GM12874 (cell line): ENCODE results near the gene KRTAP9-1.

ENCODE experiments used
- TF ChIP-seq, protein P1 (sequence below): IDR thresholded peaks from 2 replicates; pipeline ENCODE4 v1.5.1; 2011; ENCODE audit warnings: low read depth, mild to moderate bottlenecking, control low read depth, low read length, moderate library complexity; ENCODE audit not compliant: insufficient read depth

KRTAP9-1 gene

DNA sequence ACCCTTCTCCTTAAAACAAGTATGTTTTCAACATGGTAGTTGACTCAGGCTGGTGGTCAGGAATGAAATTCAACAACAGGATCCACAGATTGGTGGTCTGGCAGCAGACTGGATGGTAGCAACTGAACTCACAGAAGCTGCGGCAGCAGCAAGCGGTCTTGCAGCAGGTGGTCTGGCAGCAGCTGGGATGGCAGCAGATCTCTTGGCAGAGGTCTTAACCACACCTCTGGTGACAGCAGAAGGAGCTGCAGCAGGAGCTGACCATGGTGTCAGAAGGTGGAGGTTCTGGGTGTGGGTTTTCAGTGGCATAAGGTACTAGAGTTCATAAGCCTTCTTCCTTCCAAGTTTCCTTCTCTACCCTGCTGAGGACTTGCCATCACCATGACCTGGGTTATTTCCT lies 2.8 kb upstream of the KRTAP9-1 start:
- TF ChIP-seq, protein P1, sequence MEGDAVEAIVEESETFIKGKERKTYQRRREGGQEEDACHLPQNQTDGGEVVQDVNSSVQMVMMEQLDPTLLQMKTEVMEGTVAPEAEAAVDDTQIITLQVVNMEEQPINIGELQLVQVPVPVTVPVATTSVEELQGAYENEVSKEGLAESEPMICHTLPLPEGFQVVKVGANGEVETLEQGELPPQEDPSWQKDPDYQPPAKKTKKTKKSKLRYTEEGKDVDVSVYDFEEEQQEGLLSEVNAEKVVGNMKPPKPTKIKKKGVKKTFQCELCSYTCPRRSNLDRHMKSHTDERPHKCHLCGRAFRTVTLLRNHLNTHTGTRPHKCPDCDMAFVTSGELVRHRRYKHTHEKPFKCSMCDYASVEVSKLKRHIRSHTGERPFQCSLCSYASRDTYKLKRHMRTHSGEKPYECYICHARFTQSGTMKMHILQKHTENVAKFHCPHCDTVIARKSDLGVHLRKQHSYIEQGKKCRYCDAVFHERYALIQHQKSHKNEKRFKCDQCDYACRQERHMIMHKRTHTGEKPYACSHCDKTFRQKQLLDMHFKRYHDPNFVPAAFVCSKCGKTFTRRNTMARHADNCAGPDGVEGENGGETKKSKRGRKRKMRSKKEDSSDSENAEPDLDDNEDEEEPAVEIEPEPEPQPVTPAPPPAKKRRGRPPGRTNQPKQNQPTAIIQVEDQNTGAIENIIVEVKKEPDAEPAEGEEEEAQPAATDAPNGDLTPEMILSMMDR = no peak

DNA sequence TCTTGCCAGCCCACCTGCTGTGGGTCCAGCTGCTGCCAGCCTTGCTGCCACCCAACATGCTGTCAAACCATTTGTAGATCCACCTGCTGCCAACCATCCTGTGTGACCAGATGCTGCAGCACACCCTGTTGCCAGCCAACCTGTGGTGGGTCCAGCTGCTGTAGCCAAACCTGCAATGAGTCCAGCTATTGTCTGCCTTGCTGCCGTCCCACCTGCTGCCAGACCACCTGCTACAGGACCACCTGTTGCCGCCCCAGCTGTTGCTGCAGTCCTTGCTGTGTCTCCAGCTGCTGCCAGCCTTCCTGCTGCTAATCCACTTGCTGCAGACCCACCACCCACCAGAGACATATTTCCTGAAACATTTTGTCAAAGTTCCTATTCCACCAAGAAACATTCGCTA lies 641 bp downstream of the KRTAP9-1 start:
- TF ChIP-seq, protein P1 = no peak

DNA sequence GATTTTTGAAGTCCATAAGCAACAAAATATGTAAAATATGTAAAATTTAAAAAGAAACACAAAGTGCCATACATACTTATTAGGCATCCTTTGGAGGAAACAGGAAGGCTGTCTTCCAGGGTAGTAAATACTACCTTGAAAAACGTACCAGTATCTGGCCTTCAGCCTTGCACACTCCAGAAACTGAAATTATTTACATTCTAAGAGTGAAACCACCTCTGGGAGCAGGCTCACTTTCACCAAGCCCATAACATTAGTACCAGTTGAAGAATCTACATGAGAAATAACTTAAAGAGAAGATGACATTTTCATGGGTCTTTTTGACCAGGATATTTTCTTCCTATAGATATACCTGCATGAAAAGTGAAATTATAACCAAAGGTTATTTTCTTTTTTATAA lies 6.4 kb downstream of the KRTAP9-1 start:
- TF ChIP-seq, protein P1 = no peak

DNA sequence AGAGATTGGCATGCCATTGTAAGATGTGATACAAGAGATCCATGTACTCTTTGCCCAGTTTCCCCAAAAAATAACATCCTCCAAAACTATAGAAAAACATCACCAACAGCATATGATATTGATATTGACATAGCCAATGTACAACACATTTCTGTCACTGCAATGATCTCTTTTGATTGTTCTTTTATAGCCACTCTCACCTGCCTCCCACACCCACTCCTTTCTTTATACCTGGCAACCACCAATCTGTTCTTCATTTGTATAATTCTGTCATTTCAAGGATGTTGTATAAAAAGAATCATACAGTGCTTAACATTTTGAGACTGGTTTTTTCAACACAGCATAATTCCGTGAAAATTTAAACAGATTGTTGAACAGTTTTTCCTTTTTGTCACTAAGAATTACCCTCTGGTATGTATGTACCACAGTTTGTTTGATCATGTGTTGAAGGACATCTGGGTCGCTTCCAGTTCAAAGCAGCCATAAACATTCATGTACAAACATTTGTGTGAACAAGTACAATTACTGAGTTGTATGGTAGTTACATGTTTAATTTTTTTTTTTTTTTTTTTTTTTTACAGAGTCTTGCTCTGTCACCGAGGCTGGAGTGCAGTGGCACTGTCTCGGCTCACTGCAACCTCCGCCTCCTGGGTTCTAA lies 9.9 kb downstream of the KRTAP9-1 start:
- TF ChIP-seq, protein P1 = no peak

GRCh38 chr17:41211845-41212466 lies 22.3 kb downstream of the KRTAP9-1 start:
- TF ChIP-seq, protein P1 = no peak

DNA sequence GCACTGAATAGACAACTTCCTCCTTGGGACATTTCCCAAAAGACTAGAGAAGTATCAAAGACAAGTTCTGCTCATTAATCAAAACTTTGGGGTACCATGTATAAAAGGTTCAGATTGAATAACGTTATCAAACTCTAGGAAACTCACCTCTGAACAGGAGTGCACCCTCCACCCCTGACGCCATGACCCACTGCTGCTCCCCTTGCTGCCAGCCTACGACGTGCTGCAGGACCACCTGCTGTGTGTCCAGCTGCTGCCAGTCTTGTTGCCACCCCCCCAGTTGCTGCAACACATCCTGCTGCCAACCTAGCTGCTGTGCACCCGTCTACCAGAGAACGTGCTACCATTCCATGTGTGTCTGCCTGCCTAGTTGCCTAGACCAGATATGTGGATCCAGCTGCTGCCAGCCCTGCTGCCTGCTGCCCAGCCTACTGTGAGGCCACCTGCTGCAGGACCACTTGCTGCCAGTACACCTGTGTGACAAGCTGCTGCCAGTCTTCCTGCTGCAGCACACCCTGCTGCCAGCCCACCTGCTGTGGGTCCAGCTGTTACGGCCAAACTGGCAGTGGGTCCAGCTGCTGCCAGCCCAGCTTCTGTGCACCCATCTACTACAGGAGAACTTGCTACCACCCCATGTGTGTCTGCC lies 23.0 kb downstream of the KRTAP9-1 start:
- TF ChIP-seq, protein P1 = no peak

DNA sequence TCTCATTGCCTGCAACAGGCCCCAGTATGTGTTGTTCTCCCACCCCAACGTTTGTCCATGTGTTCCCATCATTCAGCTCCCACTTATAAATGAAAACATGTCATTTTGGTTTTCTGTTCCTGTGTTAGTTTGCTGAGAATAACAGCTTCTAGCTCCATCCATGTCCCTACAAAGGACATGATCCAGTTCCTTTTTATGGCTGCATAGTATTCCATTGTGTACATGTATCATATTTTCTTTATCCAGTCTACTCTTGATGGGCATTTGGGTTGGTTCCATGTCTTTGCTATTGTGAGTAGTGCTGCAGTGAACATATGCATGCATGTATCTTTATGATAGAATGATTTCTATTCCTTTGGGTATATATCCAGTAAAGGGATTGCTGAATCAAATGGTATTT lies 26.0 kb downstream of the KRTAP9-1 start:
- TF ChIP-seq, protein P1 = no peak
